Activated CD4-positive, alpha-beta T cell treated with anti-CD3 and anti-CD28 coated beads, Interleukin-2, amount 50 U/mL, for 1 hour (primary cell): ENCODE data around the gene PCED1A.
"Not testable (repeated sequence)": the region's sequence is repeated elsewhere in the genome, so short reads cannot be mapped to it uniquely, and the experiment has no call there.

Experiments
- DNase-seq: peaks from one replicate; pipeline ENCODE4 v3.0.0-alpha.2; 2020

Gene PCED1A

DNA sequence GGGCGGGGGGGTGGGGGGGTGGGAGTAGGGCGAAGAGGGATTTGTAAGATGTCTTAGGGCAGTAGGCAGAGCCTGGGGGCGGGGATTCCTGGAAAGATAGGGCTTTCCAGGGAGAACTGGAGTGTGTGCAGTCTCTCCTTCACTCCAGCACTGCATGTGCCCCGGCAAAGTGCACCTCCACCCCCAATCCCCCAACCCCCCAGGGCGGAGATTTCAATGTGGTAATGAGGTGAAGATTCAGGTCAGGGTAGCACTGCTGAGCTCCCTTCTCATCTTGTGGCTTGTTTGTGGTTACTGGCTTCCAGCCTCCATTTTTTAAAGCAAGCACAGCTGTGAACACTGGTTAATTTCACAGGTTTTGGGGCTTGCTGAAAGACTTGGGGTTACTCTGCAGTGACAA, 18.4 kb downstream of the PCED1A start:
- DNase-seq: peak; percentile 37

DNA sequence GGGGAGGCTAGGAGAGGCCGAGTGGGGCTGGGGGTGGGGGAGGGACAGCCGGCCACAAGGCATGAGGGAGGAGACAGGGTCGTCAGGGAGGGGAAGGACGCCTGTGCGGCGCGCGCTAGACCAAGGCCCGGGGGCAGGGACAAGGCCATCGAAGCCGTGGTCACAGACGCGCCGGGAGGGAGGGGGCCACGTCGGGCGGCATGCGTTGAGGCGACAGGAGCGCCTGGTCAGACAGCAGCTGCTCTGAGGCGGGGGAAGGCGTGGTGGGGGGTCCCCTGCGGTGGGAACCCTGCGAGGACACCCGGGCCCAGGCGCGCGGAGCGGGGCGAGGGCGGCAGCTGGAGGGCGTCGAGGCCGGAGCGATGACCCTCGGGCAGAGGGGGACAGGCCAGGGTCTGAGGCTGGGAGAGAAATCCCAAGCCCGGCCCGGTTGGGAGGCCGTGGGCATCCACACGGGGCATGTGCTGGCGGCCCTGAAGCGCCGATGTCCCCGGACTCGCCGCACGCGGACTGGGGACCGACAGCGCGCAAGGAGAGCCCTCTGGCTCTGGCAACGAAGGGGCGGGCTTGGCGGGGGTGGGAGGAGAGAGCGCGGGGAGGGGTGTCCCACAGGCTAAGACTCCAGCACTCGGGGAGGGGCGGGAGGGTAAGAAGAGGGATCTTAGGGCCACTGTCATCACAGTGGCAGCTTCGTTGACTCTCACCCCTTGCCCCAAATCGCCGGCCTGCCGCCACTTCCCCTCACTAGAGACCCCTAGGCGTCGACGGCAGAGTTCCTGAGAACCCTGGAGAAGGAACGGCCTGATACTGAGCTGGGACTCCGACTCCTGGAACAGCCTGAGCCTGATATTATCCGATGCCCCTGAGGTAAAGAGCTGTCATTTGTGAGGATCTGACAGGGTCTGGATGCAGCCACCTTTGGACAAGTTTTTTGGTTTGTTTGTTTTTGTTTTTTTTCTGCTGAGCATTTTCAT, 19.3 kb downstream of the PCED1A start:
- no peak for DNase-seq

DNA sequence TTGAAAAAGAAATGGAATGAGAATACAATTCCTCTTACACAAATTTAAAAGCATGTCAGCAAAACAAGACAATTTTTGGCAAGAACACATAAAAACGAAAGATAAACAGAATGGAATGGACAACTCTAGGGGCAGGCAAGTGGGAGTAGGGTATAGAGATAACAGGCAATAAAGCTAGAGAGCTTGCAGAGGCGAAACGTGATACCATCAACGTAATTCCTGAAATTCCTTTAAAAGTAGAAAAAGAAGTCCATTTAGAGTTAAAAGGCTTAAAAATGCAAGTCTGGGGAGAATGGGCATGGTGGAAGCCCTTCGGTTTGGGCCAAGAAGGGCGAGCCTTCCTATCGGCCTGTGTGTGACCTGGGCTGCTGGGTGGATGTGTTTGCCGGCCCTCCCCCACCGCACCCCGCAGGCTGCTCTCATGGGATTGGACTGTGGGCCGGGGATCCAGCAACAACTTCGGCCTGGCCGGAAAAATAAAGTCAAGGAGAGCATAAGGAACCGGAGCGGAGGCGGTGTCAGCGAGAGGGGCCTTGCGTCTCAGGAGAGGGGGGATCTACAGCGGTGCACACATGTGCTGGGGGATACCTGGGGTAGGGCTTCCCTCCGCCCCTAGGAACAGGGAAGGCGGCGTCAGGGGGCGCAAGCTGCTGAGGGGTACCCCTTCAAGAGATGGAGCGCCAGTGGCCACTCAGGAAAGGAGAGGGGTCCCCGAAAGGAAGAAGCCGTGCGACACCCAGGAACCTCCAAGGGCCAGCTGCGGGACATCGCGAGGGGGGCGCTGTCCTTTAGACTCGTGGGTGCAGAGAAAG, 20.2 kb downstream of the PCED1A start:
- DNase-seq: no peak

DNA sequence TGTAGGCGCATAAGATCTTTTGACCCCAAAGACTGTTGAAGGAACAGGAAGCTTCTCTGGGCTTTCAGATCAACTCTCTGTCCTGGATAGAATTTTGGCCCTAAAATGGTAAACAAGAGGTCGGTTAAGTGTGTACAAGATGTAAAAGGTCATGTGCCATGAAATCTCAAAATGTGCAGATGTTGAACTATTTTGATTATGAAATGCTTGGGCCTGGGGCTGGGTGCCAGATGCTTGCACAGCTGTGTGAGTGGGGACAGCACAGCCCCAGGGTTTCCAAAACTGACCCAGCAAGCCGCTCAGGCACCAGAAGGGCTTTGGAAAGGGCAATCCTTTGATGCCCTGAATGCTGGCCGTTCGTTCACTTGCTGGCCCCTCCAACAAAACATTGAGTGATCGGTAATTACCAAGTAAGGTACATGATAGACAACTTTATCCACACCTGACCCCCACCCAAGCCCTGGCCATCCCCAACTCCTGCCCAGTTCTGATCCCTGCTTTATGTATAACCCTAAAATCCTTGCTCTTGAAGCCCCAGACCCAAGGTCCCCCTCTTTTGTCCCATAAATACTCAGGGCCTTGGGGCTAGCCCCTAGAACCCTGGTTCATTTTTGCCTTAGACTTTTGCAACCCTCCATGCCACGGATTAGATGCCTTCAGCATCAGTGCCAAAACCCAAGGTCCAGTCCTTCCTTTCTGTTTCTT, 22.4 kb downstream of the PCED1A start:
- DNase-seq: no peak

DNA sequence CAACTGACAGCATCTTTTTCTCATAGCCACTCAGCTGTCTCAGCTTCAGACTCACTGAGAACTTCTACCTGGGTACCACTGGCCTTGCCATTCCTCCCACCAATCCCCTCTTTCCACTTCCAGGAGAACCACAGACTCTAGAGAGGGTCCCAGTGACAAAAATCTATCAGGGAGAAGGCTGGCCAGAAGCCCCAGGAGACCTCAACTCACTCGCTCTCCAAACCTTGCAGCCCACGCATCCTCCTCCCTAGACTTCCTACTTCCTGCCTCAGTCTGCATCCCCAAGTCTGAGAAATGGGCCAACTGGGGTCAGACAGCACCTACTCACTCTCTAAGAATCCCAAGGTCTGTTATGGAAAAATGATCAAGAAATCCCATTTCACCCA, 23.1 kb downstream of the PCED1A start:
- no peak for DNase-seq

DNA sequence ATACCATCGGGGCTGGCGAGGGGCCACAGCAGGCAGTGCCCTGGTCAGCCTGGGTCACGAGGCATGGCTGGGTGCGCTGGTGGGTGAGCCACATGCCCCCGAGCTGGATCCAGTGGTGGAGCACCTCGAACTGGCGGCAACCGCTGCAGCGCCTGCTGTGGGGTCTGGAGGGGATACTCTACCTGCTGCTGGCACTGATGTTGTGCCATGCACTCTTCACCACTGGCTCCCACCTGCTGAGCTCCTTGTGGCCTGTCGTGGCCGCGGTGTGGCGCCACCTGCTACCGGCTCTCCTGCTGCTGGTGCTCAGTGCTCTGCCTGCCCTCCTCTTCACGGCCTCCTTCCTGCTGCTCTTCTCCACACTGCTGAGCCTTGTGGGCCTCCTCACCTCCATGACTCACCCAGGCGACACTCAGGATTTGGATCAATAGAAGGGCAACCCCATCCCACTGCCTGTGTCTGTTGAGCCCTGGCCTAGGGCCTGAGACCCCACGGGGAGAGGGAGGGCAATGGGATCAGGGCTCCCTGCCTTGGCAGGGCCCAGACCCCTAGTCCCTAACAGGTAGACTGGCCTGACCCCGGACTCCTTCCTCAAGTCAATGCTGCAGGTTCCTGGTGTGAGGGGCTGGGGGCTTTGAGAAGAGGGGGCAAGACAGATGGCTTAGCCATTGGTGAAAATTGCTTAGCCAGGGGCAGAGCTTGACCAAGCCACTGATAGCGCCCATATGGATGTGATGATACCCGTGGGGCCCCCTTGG, 23.7 kb downstream of the PCED1A start:
- DNase-seq: no peak

DNA sequence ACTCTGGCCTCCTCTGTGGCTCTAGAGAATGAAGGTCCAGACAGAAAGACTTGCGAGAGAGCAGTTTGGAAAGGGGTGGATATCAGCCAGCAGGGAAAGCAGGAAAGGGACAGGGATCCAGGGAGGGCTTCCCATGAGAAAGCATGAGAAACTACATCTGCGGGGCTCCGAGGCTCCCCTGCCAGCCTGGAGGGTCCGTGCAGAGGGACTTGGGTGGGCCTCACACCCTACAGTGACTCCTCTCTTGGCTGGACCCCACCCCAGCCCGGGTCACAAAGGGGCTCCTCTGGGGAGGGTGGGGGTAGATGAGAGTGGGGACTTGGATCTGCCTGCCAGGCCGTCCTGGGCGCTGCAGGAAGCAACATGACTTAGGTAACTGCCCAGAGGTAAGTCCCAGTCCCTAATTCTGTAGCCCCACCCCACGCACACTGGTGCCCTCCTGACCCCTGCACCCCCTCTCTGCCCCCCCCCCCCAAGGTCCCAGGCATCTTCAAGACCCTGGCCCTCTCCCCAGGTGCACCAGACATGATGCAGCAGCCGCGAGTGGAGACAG, 24.3 kb downstream of the PCED1A start, which contains the start of gene TMEM239:
Gene TMEM239 (plus strand): TSS at position 335 of the 553 bp plus-strand sequence. CDS start 191 bp downstream, at position 526.
- DNase-seq: no peak

DNA sequence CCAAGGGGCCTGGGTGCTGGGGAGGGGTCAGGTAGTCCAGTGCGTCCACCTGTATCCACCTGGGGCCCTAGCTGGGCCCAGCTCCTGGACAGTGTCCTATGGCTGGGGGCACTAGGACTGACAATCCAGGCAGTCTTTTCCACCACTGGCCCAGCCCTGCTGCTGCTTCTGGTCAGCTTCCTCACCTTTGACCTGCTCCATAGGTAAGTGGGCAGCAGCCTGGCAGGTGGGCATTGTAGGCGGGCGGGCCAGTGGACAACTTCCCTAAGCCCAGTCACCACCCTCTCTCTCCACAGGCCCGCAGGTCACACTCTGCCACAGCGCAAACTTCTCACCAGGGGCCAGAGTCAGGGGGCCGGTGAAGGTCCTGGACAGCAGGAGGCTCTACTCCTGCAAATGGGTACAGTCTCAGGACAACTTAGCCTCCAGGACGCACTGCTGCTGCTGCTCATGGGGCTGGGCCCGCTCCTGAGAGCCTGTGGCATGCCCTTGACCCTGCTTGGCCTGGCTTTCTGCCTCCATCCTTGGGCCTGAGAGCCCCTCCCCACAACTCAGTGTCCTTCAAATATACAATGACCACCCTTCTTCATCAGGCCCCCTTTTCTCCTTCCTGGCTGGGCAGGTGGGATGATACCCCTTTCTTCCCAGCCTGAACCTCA, 25.1 kb downstream of the PCED1A start:
- DNase-seq: no peak

DNA sequence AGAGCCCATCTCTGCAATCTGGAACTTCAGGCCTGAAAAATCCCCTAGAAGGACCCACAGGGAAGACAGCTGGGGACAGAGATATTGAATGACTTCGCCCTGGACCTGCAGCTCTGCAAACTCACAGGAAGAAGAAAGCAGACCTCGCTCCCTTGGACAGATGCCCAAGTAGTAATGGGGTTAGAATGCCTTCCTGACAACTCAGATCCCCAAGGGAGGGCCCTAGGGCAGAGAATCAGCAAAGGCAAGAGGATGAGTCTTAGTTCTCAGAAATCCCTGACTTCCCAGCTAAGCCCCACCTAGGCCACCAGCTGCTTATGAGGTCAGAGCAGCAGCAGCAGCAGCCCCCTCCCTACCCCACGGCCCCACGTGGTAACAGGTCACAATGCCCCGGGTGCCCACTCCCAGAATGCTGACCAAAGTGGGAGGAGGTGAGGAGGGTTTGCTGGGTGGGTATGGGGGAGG, 25.8 kb downstream of the PCED1A start, which contains the start of gene C20orf141:
Gene C20orf141 (plus strand): TSS at position 401 of the 465 bp plus-strand sequence. CDS start 198 bp downstream, outside the sequence.
- no peak for DNase-seq

DNA sequence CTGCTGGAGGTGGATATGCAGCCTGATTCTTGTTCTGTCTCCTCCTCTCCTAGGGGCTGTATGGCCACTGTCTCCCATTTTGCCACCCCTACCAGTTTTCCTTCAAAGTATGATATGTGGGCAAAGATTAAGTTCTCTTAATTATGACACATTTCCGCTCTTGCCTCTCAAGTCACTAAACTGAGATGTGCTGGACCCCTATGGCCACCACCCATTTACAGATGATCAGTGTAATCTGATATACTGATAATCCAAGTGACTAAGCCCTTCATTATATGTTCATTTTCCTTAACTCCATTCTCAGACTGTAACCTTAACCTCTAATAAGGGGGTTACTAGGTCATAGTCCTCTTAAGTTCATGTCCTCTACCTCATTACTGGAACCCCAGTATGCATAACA, 26.4 kb downstream of the PCED1A start:
- DNase-seq: no peak

DNA sequence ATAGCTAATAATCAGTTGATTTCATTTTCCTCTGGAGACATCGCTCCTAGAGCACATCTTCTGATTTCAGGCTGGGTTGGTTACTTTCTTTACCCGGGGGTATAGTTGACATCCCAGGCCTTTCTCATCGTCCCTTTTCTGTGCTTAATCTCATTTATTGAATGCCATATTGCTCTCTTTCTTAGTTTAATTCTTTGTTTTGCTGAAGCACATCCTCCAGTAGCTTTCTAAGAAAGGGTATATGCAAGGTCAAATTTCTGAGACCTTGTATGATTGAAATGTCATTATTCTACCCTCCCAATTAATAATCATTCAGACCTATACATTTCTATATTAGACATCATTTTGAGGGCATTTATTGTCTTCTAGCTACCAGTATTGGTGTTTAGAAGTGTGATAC, 28.3 kb downstream of the PCED1A start:
- no peak for DNase-seq

DNA sequence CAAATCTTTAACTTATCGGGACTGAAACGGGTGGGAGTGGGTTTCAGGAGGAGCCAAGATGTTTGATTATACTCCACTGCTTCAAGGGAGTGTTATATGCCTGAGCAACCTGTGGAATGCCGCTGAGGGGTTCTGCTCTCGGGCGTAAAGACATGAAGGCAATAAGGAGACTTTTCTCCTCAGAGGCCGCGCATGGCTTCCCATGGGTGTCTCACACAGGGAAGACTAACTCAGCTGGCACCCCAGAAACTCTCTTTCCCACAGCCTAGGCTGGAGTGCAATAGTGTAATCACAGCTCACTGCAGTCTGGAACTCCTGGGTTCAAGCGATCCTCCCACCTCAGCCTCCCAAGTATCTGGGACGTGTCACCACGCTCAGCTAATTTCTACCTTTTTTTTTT, 30.8 kb downstream of the PCED1A start:
- DNase-seq: no peak

DNA sequence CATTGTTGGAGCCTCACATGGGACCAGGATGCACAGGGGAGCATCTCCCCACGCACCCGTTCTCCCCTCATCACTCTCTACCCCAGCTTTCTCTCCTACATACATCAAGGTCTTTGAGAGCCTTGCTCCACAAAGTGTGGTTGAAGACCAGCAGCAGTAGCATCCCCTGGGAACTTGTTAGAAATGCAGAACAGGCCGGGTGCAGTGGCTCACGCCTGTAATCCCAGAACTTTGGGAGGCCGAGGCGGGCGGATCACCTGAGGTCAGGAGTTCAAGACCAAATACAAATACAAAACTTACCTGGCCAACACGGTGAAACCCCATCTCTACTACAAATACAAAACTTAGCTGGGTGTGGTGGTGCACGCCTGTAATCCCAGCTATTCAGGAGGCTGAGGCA, 32.5 kb downstream of the PCED1A start:
- DNase-seq: not testable (repeated sequence)

DNA sequence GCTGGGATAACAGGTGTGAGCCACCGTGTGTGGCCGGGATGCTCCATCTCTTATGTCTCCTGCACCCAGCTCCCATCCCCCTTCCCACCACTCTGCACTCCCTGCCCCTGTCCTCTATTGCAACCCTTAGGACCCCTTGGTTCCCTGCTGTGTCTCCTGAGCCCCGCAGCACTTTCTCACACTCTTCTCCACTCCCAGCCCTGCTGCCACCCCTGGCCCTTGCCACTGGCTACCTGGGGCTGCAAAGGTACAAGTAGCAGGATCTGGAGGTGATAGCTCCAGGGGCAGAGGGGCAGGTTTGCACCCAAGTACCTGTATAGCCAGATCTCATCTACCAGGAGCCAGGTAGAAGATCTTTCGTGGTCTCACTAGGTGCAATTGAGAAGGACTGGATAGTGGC, 33.4 kb downstream of the PCED1A start:
- DNase-seq: no peak

DNA sequence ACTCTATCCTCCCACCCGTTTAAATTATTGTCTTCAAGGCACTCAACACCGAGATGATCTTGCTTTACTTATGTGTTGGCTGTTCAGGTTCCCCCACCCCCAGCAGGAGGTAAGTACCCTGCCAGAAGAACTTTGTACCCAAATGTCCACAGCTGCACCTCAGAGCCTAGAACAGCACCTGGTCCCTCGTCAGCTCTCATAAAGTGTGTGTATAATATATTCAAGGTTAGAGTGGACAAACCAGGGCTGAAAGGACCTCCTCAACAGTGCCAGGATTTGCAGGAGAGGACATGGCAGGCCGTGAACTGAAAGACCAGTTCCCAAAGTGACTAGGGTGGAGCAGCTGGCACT, 34.1 kb downstream of the PCED1A start:
- no peak for DNase-seq

DNA sequence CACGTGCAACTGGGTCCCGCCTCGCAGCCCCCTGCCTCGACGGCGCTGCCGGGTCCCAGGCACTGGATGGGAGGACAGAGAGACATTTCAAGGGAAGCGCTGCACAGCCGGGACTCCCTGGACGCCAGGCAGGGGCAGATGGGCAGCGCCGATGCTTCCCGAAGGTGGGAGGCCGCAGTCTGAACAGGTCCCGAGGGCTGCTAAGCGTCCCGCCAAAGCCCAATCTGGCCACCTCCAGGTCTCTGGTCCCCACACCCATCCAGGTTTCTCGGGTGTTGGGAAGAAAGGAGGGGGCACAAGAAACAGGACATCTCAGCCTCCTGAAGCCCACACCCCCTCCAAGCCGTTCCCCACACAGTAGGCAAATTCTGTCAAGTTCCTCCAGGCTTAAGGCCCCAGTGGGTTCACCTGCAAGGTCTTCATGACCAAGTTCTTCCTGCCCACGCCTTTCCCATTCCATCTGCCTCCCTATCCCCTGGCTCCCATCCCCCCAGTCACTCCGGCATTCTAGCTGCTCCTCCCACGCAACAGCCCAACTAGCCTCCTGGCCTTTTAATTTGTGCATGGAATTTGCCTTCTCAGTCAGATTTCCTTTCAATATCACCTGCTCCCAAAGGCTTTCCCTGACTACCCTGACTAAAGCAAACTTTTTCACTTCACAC, 34.6 kb downstream of the PCED1A start:
- no peak for DNase-seq

DNA sequence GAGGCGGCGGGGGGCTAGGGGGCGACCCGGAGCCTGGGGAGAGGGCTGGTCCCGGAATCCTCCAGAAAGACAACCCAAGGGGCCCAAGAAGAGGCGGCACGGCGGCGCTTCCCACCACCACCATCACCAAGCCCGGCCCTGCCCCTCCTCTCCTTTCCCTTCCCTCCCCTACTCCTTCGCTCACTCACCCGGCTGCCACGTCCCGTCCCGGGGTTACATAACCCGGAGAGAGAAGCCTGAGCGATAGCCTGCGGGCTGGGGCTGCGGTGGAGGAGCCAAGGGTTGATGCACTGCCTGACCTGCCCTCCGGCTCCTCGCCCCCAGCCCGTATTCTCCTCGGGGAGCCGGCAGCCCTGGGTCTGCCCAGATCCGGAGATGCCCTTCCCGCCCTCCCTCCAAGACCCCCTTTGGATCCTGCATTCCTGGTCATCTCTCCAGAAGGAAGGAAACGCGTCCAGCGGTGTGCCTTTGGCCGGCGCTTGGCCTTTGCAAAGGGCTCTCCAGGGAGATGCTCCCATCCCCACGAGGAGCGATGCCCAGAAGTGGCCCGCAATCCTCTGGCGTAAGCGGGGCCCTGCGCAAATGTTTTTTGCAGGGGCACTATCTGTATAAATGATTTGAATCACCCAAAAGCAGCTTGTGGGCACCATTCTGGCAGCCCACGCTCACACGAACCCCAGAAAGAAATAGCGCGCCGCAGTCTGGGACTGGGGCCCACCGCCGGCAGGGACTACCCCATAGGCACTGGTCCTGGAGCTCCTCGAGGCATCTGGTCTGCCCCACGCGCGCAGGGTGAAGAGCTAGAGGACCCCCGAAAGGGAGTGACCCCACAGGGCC, 35.4 kb downstream of the PCED1A start:
- DNase-seq: no peak

DNA sequence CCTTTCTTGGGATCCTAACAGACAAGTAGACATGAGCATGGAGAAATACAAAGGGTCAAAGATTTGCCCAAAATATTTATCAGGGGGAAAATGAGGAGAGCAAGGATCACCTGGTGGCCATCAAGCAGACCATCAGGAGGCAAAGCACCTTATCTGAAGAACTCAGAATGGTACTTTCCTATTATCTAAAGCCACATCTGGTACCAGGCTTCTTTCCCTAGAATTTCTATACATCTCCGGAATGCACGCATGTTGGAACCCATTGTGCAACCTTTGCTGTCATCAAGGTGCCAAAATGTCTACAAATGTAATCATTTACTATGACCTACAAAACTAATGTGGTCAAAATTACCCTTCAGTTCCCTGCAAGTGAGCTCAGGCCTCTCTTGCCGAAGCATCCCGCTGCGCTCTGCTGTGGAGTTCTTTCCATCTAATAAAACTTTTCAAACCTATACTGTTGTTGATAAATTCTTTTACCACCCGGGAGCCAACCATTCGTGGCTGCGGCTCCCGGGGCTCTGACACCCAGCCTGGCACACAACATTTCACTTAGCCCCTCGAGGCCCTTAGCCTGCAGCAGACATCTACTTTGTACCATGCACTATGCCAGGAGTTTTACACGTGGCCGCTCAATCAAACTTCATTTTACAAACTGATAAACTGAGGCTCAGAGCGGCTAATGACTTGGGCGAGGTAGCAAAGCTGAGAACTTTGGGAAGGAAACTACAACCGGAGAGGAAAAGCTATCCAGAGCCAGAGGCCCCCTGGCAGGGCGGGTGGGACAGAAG, 36.2 kb downstream of the PCED1A start:
- no peak for DNase-seq

DNA sequence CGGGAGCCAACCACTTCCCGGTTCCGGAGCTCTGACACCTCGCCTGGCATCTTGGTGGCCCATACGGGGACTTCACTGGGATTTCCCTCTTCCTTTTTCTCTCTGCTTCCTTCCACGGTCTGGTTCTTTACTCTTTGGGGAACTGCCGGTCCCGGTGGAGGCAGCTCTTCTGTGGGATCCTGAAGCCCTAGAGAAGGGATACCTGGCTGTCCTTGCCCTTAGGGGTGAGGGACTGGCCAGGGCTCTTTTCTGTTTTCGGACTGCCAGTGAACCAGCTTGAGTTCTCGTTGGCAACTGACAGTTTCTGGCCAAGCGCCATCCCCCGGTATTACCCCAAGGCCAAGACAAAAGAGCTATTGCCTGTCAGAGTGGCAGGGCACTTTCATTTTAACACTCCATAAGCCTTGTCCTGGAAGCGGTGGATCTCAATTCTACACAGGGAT, 39.1 kb downstream of the PCED1A start:
- no peak for DNase-seq
